Endothelial cell of umbilical vein (primary cell): Measurements from ENCODE around the gene IL6ST. TPM values are rescaled to one million over a fixed set of nuclear protein-coding genes. Genes with fewer than 3 reads are reported as not detected.

ENCODE experiments used
- BruUV-seq: library from RNA; stranded (reverse); fragments of 400-500 nt; replicated peaks from 2 replicates; lab custom pipeline; 2021; lab: Mats Ljungman, UMichigan
- CTCF ChIA-PET: fragments of 300-600, 350-600 bp; sonication (Branson Sonifier 250); formaldehyde crosslinking; loops from one replicate; lab custom pipeline; 2021; ENCODE audit warnings: antibody characterized with exemption, inconsistent platforms; lab: Charles Lee
- POLR2A ChIA-PET: fragments of 300-600, 350-600 bp; sonication (Branson Sonifier 250); formaldehyde crosslinking; loops from one replicate; lab custom pipeline; 2021; ENCODE audit warnings: antibody characterized with exemption, inconsistent platforms; lab: Charles Lee
- DNase-seq: peaks from one replicate; pipeline ENCODE4 v3.0.0-alpha.2; 2011; ENCODE audit warnings: low read depth, low spot score
- FAIRE-seq: peaks from 2 replicates; lab custom pipeline; 2011; peaks lifted over from hg19 to GRCh38; lab: Jason Lieb, UNC
- H2AFZ ChIP-seq: 2 replicates; pipeline ENCODE4 v1.6.0; 2012; ENCODE audit warnings: low read depth, low read length, control low read depth, inconsistent platforms
- H3K27ac ChIP-seq: 2 replicates; pipeline ENCODE4 v1.5.1; 2011; ENCODE audit warnings: low read depth, mild to moderate bottlenecking, control low read depth, low read length, moderate library complexity; ENCODE audit not compliant: insufficient read depth
- H3K27me3 ChIP-seq, 2 experiments: 2 replicates each; pipeline versions ENCODE4 v1.6.0 to v1.6.1; 2011; ENCODE audit warnings: low read length in 2 of 2, mixed read lengths in 1 of 2; ENCODE audit not compliant: control insufficient read depth in 2 of 2, insufficient read depth in 2 of 2
- H3K36me3 ChIP-seq, 2 experiments: 2 replicates in 1 of 2; 3 replicates in 1 of 2; pipeline ENCODE4 v1.5.1; 2011; ENCODE audit warnings: low read length in 2 of 2, mild to moderate bottlenecking in 1 of 2, moderate library complexity in 1 of 2; ENCODE audit not compliant: control insufficient read depth in 2 of 2, insufficient read depth in 2 of 2; ENCODE audit errors: extremely low read depth in 1 of 2
- H3K4me1 ChIP-seq: 3 replicates; pipeline ENCODE4 v1.5.1; 2011; ENCODE audit warnings: mild to moderate bottlenecking, low read length; ENCODE audit not compliant: control insufficient read depth, insufficient read depth; ENCODE audit errors: extremely low read depth
- H3K4me2 ChIP-seq: 2 replicates; pipeline ENCODE4 v1.6.1; 2011; ENCODE audit warnings: low read length, control low read depth, mixed read lengths; ENCODE audit not compliant: insufficient read depth
- H3K4me3 ChIP-seq, 3 experiments: fragments of 200-600 bp in 1 of 3; sonication (generic), shearing (Covaris generic) in 1 of 3; replicated peaks in 1 of 3; 2 replicates each; pipeline ENCODE4 v1.5.1; 2011 to 2016; ENCODE audit warnings: control low read depth in 3 of 3, low read length in 3 of 3, mild to moderate bottlenecking in 2 of 3, inconsistent platforms in 1 of 3, low read depth in 1 of 3, moderate library complexity in 1 of 3; ENCODE audit not compliant: insufficient read depth in 1 of 3
- H3K79me2 ChIP-seq: 2 replicates; pipeline ENCODE4 v1.6.0; 2012; ENCODE audit warnings: low read length, inconsistent platforms; ENCODE audit not compliant: control insufficient read depth, insufficient read depth
- H3K9ac ChIP-seq: replicated peaks from 2 replicates; pipeline ENCODE3; 2011; ENCODE audit warnings: low read length, control low read depth; ENCODE audit not compliant: insufficient read depth; ENCODE audit errors: extremely low read depth
- H3K9me1 ChIP-seq: replicated peaks from 3 replicates; pipeline ENCODE4 v1.6.0; 2011; ENCODE audit warnings: mild to moderate bottlenecking, low read length; ENCODE audit not compliant: control insufficient read depth, insufficient read depth; ENCODE audit errors: extremely low read depth
- H3K9me3 ChIP-seq: replicated peaks from 2 replicates; pipeline ENCODE4 v1.5.1; 2012; ENCODE audit warnings: low read length, inconsistent platforms; ENCODE audit not compliant: control insufficient read depth, insufficient read depth
- H4K20me1 ChIP-seq: replicated peaks from 2 replicates; pipeline ENCODE3; 2011; ENCODE audit warnings: mild to moderate bottlenecking, low read length; ENCODE audit not compliant: control insufficient read depth, insufficient read depth; ENCODE audit errors: extremely low read depth
- CTCF ChIP-seq, 2 donors: IDR thresholded peaks; 1 replicate in 1 of 2; 2 replicates in 1 of 2; pipeline ENCODE4 v1.5.1; 2011; ENCODE audit warnings: low read length in 2 of 2, mild to moderate bottlenecking in 2 of 2, moderate library complexity in 2 of 2, control low read depth in 1 of 2, inconsistent platforms in 1 of 2, low read depth in 1 of 2; ENCODE audit not compliant: insufficient read depth in 1 of 2; ENCODE audit errors: extremely low read depth in 1 of 2
- EZH2 ChIP-seq: IDR thresholded peaks from 2 replicates; pipeline ENCODE4 v1.6.1; 2012; ENCODE audit warnings: borderline replicate concordance, low read depth, mild to moderate bottlenecking, moderate library complexity, low read length, inconsistent platforms; ENCODE audit not compliant: severe bottlenecking
- FOS ChIP-seq: IDR thresholded peaks from 2 replicates; pipeline ENCODE4 v1.6.1; 2011; ENCODE audit warnings: mild to moderate bottlenecking, low read length, moderate library complexity, borderline replicate concordance; ENCODE audit not compliant: insufficient read depth
- GATA2 ChIP-seq: IDR thresholded peaks from 2 replicates; pipeline ENCODE4 v1.7.0; 2011; ENCODE audit warnings: low read depth, mild to moderate bottlenecking, moderate library complexity, mixed read lengths, low read length; ENCODE audit not compliant: insufficient read length, insufficient read depth
- MYC ChIP-seq: IDR thresholded peaks from one replicate; pipeline ENCODE4 v1.6.1; 2011; ENCODE audit warnings: mild to moderate bottlenecking, low read depth, low read length
- POLR2A ChIP-seq: IDR thresholded peaks from 2 replicates; pipeline ENCODE4 v1.6.1; 2012; ENCODE audit warnings: low read depth, mild to moderate bottlenecking, control low read depth, low read length
- POLR2AphosphoS5 ChIP-seq: IDR thresholded peaks from 2 replicates; pipeline ENCODE4 v1.6.1; 2012; ENCODE audit warnings: low read depth, mild to moderate bottlenecking, control low read depth, low read length, moderate library complexity; ENCODE audit not compliant: insufficient read depth
- dilution Hi-C: fragments of 300-500 bp; cut with MboI; formaldehyde crosslinking; loops from one replicate; pipeline ENCODE4 v1.15.0; 2019; ENCODE audit warnings: low sequenced_read_pairs; ENCODE audit not compliant: extremely low pct_ligation_motif_present
- intact Hi-C: fragments of 100-400 bp; cut with micrococcal nuclease; formaldehyde crosslinking; loops from one replicate; pipeline ENCODE4 v1.10.0; 2022
- polyA plus RNA-seq, 4 experiments: library from polyadenylated mRNA; depleted of rRNA in 3 of 4; stranded (reverse) in 3 of 4; unstranded in 1 of 4; fragments of >200 nt; gene quantifications; 2 replicates each; pipeline versions ENCODE4 v1.2.1 to v1.2.3, GENCODE V29; 2011 to 2012; ENCODE audit warnings: missing spikeins in 1 of 4
- total RNA-seq: library from RNA; stranded (reverse); gene quantifications from 2 replicates; pipeline ENCODE4 v1.2.3, GENCODE V29; 2021

The IL6ST gene
- total and polyA plus RNA-seq, 2 donors (not counting 3 experiments of a cell fraction or from before 2014, with no cell fraction given): 135 to 345 TPM

- H3K27me3 ChIP-seq: no peaks in the 10 kb centered on the region
- H3K4me3 ChIP-seq: no peak overlapping the region
- H3K36me3 ChIP-seq: no peaks in the 10 kb centered on the region
- H3K9me3 ChIP-seq: no peaks in the 10 kb centered on the region
- ChIA-PET CTCF (no interaction called here), POLR2A (no interaction called here)
- H2AFZ ChIP-seq: no peak overlapping the region
- peaks cover 24% of the 10 kb centered on the region for H3K4me1 ChIP-seq
- no peaks in the 10 kb centered on the region for H4K20me1 ChIP-seq
- intact Hi-C loops (loop anchor here (10.0 kb wide), 1 partner anchor 393 kb away; the partner anchor contains the start of gene PLPP1), dilution Hi-C loops (no loop called here)
- TF ChIP-seq MYC: no peak
- no peak for TF ChIP-seq FOS
- no peak for TF ChIP-seq GATA2
- no peak for TF ChIP-seq EZH2
- no peak overlapping the region for H3K4me2 ChIP-seq
- H3K9ac ChIP-seq: no peak overlapping the region
- no peaks in the 10 kb centered on the region for H3K9me1 ChIP-seq
- no peak for DNase-seq
- FAIRE-seq: no peak
- no peak overlapping the region for H3K27ac ChIP-seq
- H3K79me2 ChIP-seq: no peaks in the 10 kb centered on the region
- BruUV-seq: no TSS peak
Measured at GRCh38 chr5:55927861-55928655, 66.7 kb downstream of the IL6ST start.

DNA sequence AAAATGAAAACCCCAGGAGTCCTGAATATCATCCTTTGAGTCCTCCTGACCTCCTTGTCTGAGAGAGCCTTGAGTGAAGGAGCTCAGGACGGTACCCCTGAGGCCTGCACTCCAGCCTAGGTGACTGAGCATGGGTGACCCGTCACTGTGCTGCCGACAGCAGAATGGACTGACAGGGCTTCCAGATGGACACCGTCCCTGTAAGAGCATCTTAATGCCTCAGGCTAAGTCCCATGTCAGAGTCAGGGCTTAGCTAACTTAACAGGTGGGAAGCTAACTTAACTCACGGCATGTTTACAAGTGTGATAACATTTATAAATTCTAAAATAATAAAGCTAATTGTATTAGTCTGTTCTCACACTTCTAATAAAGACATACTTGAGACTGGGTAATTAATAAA lies 68.3 kb downstream of the IL6ST start:
- CTCF ChIA-PET: no interaction called here
- Histone ChIP-seq H3K9ac (no peak overlapping the region), H4K20me1 (no peaks in the 10 kb centered on the region), H3K79me2 (no peaks in the 10 kb centered on the region), H3K36me3 (no peaks in the 10 kb centered on the region), H3K27me3 (no peaks in the 10 kb centered on the region), H3K9me1 (no peaks in the 10 kb centered on the region), H3K4me3 (no peak overlapping the region), H3K27ac (no peak overlapping the region), H3K4me1 (peaks cover 38% of the 10 kb centered on the region), H3K9me3 (no peaks in the 10 kb centered on the region), H2AFZ (no peak overlapping the region), H3K4me2 (no peak overlapping the region)
- dilution Hi-C loops: no loop called here
- TF ChIP-seq GATA2 (no peak), POLR2AphosphoS5 (no peak), EZH2 (no peak), CTCF (IDR thresholded peaks at IDR 0.05; ENCODE audit: extremely low read depth in 1 of 2, insufficient read depth in 1 of 2, low read depth in 1 of 2, low read length in 2 of 2) (no peak), POLR2A (no peak), FOS (no peak), MYC (no peak)
- intact Hi-C loops: loop anchor here (10.0 kb wide), 1 partner anchor 392 kb away; the partner anchor contains the start of gene PLPP1
- no TSS peak for BruUV-seq
- no peak for DNase-seq
- no peak for FAIRE-seq
- POLR2A ChIA-PET: no interaction called here
